ENCODE measurements around the gene UFSP2. TPM values are rescaled to one million over a fixed set of nuclear protein-coding genes. Genes with fewer than 3 reads are reported as not detected.
A peak's percentile ranks its signal among the peaks of the same experiment; 100 is the strongest.

Gene UFSP2
- total and polyA plus RNA-seq, 2 of the 4 experiments (the other 2 are of a cell fraction), result 21.8 to 43.7 TPM

DNA sequence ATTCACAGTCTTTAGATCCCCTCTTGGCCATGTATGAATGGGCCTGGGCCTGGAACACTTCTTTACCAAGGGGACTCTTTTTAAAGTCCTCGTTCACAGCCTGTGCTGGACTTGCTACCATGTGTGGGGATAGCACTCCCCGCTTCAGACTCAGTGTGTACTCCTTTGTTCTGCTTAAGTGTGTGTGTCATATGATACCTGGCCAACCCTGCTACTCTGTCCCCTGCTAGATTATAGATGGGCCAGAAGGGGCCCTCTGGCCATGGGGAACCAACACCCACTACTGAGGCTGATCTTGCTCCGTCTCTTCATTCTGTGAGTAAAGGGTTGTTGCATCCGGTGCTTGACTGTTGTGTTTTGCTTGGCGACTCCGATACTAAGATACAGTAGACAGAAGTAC is 37.8 kb upstream of the UFSP2 start:
- intact Hi-C loops (cut with micrococcal nuclease) (no loop called here), in situ Hi-C loops (cut with MboI; ENCODE audit: low sequenced_read_pairs) (no loop called here), dilution Hi-C loops (cut with HindIII; ENCODE audit: low sequenced_read_pairs, unreplicated experiment) (no loop called here)
- no peak overlapping the region for H3K4me3 ChIP-seq (ENCODE audit: insufficient read depth, low read depth, low read length)
- TF ChIP-seq ELK1 (IDR thresholded peaks at IDR 0.05; ENCODE audit: borderline replicate concordance, low read depth, low read length) (no peak), RAD21 (IDR thresholded peaks at IDR 0.05; ENCODE audit: low read length) (no peak), SMC3 (IDR thresholded peaks at IDR 0.05; ENCODE audit: low read depth, low read length) (no peak), RFX5 (IDR thresholded peaks at IDR 0.05; ENCODE audit: low read depth, low read length) (no peak), CEBPB (IDR thresholded peaks at IDR 0.05; ENCODE audit: low read depth, low read length) (no peak), RCOR1 (IDR thresholded peaks at IDR 0.05; ENCODE audit: insufficient replicate concordance, low read length) (no peak)
- TF ChIP-seq, protein P1, sequence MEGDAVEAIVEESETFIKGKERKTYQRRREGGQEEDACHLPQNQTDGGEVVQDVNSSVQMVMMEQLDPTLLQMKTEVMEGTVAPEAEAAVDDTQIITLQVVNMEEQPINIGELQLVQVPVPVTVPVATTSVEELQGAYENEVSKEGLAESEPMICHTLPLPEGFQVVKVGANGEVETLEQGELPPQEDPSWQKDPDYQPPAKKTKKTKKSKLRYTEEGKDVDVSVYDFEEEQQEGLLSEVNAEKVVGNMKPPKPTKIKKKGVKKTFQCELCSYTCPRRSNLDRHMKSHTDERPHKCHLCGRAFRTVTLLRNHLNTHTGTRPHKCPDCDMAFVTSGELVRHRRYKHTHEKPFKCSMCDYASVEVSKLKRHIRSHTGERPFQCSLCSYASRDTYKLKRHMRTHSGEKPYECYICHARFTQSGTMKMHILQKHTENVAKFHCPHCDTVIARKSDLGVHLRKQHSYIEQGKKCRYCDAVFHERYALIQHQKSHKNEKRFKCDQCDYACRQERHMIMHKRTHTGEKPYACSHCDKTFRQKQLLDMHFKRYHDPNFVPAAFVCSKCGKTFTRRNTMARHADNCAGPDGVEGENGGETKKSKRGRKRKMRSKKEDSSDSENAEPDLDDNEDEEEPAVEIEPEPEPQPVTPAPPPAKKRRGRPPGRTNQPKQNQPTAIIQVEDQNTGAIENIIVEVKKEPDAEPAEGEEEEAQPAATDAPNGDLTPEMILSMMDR (conservative IDR thresholded peaks at IDR 0.05; ENCODE audit: low read depth, low read length), result no peak
- no peak overlapping the region for H3K9ac ChIP-seq (ENCODE audit: low read depth, low read length)
- no peaks in the 10 kb centered on the region for H3K9me3 ChIP-seq (ENCODE audit: control insufficient read depth, insufficient read depth, low read length)
- H2AK9ac ChIP-seq (replicated peaks; ENCODE audit: low read depth, low read length, poor library complexity), result no peak overlapping the region
- no peaks in the 10 kb centered on the region for H3K36me3 ChIP-seq (ENCODE audit: control insufficient read depth, insufficient read depth, low read length)
- H4K8ac ChIP-seq (ENCODE audit: low read depth in 2 of 2, low read length in 2 of 2), result no peak overlapping the region
- H3K4me2 ChIP-seq (ENCODE audit: low read depth, low read length), result no peak overlapping the region
- no peaks in the 10 kb centered on the region for H3K79me1 ChIP-seq (ENCODE audit: low read depth in 1 of 2, low read length in 2 of 2)
- ChIA-PET CTCF (interaction anchor here (1.2 kb wide), 1 partner anchor 318 kb away, joined by 3 read pairs; no protein-coding TSS in a partner anchor), POLR2A (ENCODE audit: unreplicated experiment) (no interaction called here)
- H3K4me1 ChIP-seq (ENCODE audit: control insufficient read depth, insufficient read depth, low read length), result peaks cover 13% of the 10 kb centered on the region
- H4K5ac ChIP-seq (ENCODE audit: low read depth, low read length), result no peak overlapping the region
- H3K4ac ChIP-seq (ENCODE audit: low read depth, low read length), result peak overlapping the region; percentile 29
- no peak overlapping the region for H4K91ac ChIP-seq (ENCODE audit: insufficient read depth, low read depth, low read length)
- H3K18ac ChIP-seq (ENCODE audit: low read depth, low read length), result no peak overlapping the region
- H3K9me1 ChIP-seq (ENCODE audit: insufficient read depth, low read length), result peaks cover 7% of the 10 kb centered on the region
- no TSS peak for BruUV-seq (replicated peaks)
- H2BK5ac ChIP-seq (ENCODE audit: low read depth, low read length, poor library complexity, severe bottlenecking), result no peak overlapping the region
- H3K27me3 ChIP-seq (ENCODE audit: control insufficient read depth, insufficient read depth, low read length), result no peaks in the 10 kb centered on the region
- no CpG with 5 or more reads among the region's 6 CpGs for WGBS, 2 experiments (ENCODE audit: extremely low coverage in 2 of 2, insufficient read length in 1 of 2)
- peak overlapping the region; percentile 32 for H2BK120ac ChIP-seq (ENCODE audit: low read depth, low read length)
- ATAC-seq (ENCODE audit: low read depth) (no peak), DNase-seq (no peak)
- no peak overlapping the region for H2BK15ac ChIP-seq (ENCODE audit: low read depth, low read length)
- H2AK5ac ChIP-seq (ENCODE audit: low read depth, low read length), result no peak overlapping the region
- no peak overlapping the region for H2AFZ ChIP-seq (replicated peaks; ENCODE audit: low read length, poor library complexity)
- no peaks in the 10 kb centered on the region for H4K20me1 ChIP-seq (ENCODE audit: insufficient read depth, low read length)
- H3K27ac ChIP-seq (ENCODE audit: insufficient read depth, low read length), result no peak overlapping the region
- no peak overlapping the region for H3K14ac ChIP-seq (replicated peaks; ENCODE audit: low read depth, low read length)
- H3K56ac ChIP-seq (ENCODE audit: extremely low read depth, insufficient read depth, low read length), result no peak overlapping the region
- peak overlapping the region; percentile 36 for H2BK20ac ChIP-seq (ENCODE audit: low read depth, low read length)
- no peak overlapping the region for H3K23ac ChIP-seq (ENCODE audit: low read depth, low read length)

All from IMR-90 (cell line).